ENCODE data around the gene NUDT5. TPM values are rescaled to one million over a fixed set of nuclear protein-coding genes. Genes with fewer than 3 reads are reported as not detected.

The NUDT5 gene
- total RNA-seq, 1 experiment from 2014 or later = 117 TPM

- no peak for DNase-seq
- no peaks in the 10 kb centered on the region for H3K79me2 ChIP-seq (ENCODE audit: insufficient read depth, low read length)
- Mint-ChIP-seq H3K4me3 (no peak overlapping the region), H3K36me3 (ENCODE audit: insufficient read depth in 1 of 3, low read depth in 3 of 3) (peaks cover 14 to 70% (median 53%) of the 10 kb centered on the region in 3 experiments; a peak in 6 of 7 replicates), H3K9me3 (no peaks in the 10 kb centered on the region), H3K4me1 (peaks cover 0 to 3% of the 10 kb centered on the region in 2 experiments; a peak in 2 of 4 replicates), H3K27ac (peak overlapping the region in 1 of 3 experiments; percentile 81; a peak in 2 of 7 replicates), H3K27me3 (ENCODE audit: low read depth) (no peaks in the 10 kb centered on the region)
- whole genome bisulfite sequencing (ENCODE audit: extremely low coverage, insufficient read length, low lambda C conversion rate) = no CpG with 5 or more reads among the region's 5 CpGs
- no peak overlapping the region for H3K14ac ChIP-seq (ENCODE audit: insufficient read depth, low read length)
- H3K18ac ChIP-seq (ENCODE audit: insufficient read length, low read depth, low read length) = no peak overlapping the region
- no peaks in the 10 kb centered on the region for H4K20me1 ChIP-seq (ENCODE audit: control insufficient read depth, insufficient read depth, insufficient read length)
- H3K4ac ChIP-seq (ENCODE audit: low read depth, low read length) = no peak overlapping the region
- H3K9me3 ChIP-seq (ENCODE audit: control insufficient read depth, low read depth, low read length) = no peaks in the 10 kb centered on the region
- no peak overlapping the region for H3K4me2 ChIP-seq (ENCODE audit: insufficient read depth, insufficient read length, low read length)
- H2BK20ac ChIP-seq (ENCODE audit: low read depth, low read length, poor library complexity, severe bottlenecking) = no peak overlapping the region
- H2AFZ ChIP-seq (ENCODE audit: low read length) = no peak overlapping the region
- no peak overlapping the region for H4K5ac ChIP-seq (ENCODE audit: insufficient read length, low read depth, low read length)
- H2BK15ac ChIP-seq (ENCODE audit: low read depth, low read length) = no peak overlapping the region
- TF ChIP-seq CTCF (conservative IDR thresholded peaks at IDR 0.05) = no peak
- no peak overlapping the region for H3K9ac ChIP-seq (ENCODE audit: extremely low read depth, insufficient read length, low read length)
- no peak overlapping the region for H3K56ac ChIP-seq (ENCODE audit: insufficient read length, low read depth, low read length)
- no peak overlapping the region for H3K27ac ChIP-seq (ENCODE audit: insufficient read length, low read depth, low read length)
- no peaks in the 10 kb centered on the region for H3K4me1 ChIP-seq (ENCODE audit: insufficient read depth, low read length)
- H4K8ac ChIP-seq (replicated peaks; ENCODE audit: insufficient read length, low read depth, low read length) = no peak overlapping the region
- H2AK5ac ChIP-seq (ENCODE audit: insufficient read length, low read length) = no peak overlapping the region
- H3K23ac ChIP-seq (ENCODE audit: insufficient read length, low read depth, low read length) = no peak overlapping the region
- H3T11ph ChIP-seq (ENCODE audit: low read length) = no peak overlapping the region
- H2BK12ac ChIP-seq (ENCODE audit: insufficient read length, low read depth, low read length) = no peak overlapping the region
- no peak overlapping the region for H2BK120ac ChIP-seq (ENCODE audit: low read depth, low read length, poor library complexity, severe bottlenecking)
- no peaks in the 10 kb centered on the region for H3K23me2 ChIP-seq (ENCODE audit: insufficient read length, low read depth, low read length, poor library complexity, severe bottlenecking)
- H3K27me3 ChIP-seq (ENCODE audit: insufficient read depth, low read length) = no peaks in the 10 kb centered on the region
- H4K91ac ChIP-seq (ENCODE audit: insufficient read length, low read depth, low read length) = no peak overlapping the region
- H2BK5ac ChIP-seq (ENCODE audit: insufficient read length, low read length) = no peak overlapping the region
- no peaks in the 10 kb centered on the region for H3K79me1 ChIP-seq (ENCODE audit: insufficient read depth, low read depth, low read length, poor library complexity, severe bottlenecking)
Measured at GRCh38 chr10:12160664-12161063, 35.0 kb downstream of the NUDT5 start.

Measured in H9 (cell line).